SK-N-SH treated with all-trans-retinoic acid at 6 μM for 48 hours (cell line): Measurements from ENCODE around the gene FKBP2.

Source experiments
- BACH2 ChIP-seq: fragments of 250-450 bp; sonication (Bioruptor Pico); IDR thresholded peaks from 2 replicates; pipeline ENCODE4 v1.9.0; 2021; ENCODE audit warnings: mild to moderate bottlenecking, borderline replicate concordance
- CSDC2 ChIP-seq: fragments of 250-450 bp; sonication (Bioruptor Pico); IDR thresholded peaks from 2 replicates; pipeline ENCODE4 v1.5.0; 2020; ENCODE audit warnings: mild to moderate bottlenecking, moderate library complexity
- ESRRG ChIP-seq: fragments of 250-450 bp; sonication (Bioruptor Pico); IDR thresholded peaks from 2 replicates; pipeline ENCODE4 v1.6.1; 2021; ENCODE audit warnings: mild to moderate bottlenecking
- PATZ1 ChIP-seq: fragments of 250-450 bp; sonication (Bioruptor Pico); IDR thresholded peaks from 2 replicates; pipeline ENCODE4 v1.8.0; 2020; ENCODE audit warnings: mild to moderate bottlenecking, moderate library complexity, borderline replicate concordance
- TCF4 ChIP-seq: fragments of 250-450 bp; sonication (Bioruptor Pico); IDR thresholded peaks from 2 replicates; pipeline ENCODE4 v1.8.0; 2021; ENCODE audit warnings: mild to moderate bottlenecking, moderate library complexity, borderline replicate concordance
- ZC3H10 ChIP-seq: fragments of 250-450 bp; sonication (Bioruptor Pico); IDR thresholded peaks from 2 replicates; pipeline ENCODE4 v1.5.1; 2021; ENCODE audit warnings: mild to moderate bottlenecking, moderate library complexity
- ZNF565 ChIP-seq: fragments of 450-650 bp; formaldehyde crosslinking; conservative IDR thresholded peaks from 2 replicates; pipeline ENCODE4 v1.5.0; 2020; ENCODE audit warnings: low read depth, mild to moderate bottlenecking, moderate library complexity
- ZNF8 ChIP-seq: fragments of 450-650 bp; formaldehyde crosslinking; IDR thresholded peaks from 2 replicates; pipeline ENCODE4 v1.5.0; 2020; ENCODE audit warnings: mild to moderate bottlenecking, moderate library complexity

GRCh38 chr11:64244966-64245365 lies 4.1 kb downstream of the FKBP2 start:
- TF ChIP-seq ZNF8 (CRISPR knock-in tag): no peak
- TF ChIP-seq CSDC2 (CRISPR knock-in tag): no peak
- TF ChIP-seq ZNF565 (CRISPR knock-in tag): no peak
- TF ChIP-seq BACH2 (CRISPR knock-in tag): no peak
- TF ChIP-seq PATZ1 (CRISPR knock-in tag): no peak
- TF ChIP-seq ESRRG (CRISPR knock-in tag): no peak
- TF ChIP-seq ZC3H10 (CRISPR knock-in tag): no peak
- TF ChIP-seq TCF4 (CRISPR knock-in tag): no peak
